ENCODE data around the gene PKD1L1. TPM values are rescaled to one million over a fixed set of nuclear protein-coding genes. Genes with fewer than 3 reads are reported as not detected.

Gene PKD1L1
- total and polyA plus RNA-seq, 2 experiments from 2014 or later = 0.15 to 0.54 TPM

DNA sequence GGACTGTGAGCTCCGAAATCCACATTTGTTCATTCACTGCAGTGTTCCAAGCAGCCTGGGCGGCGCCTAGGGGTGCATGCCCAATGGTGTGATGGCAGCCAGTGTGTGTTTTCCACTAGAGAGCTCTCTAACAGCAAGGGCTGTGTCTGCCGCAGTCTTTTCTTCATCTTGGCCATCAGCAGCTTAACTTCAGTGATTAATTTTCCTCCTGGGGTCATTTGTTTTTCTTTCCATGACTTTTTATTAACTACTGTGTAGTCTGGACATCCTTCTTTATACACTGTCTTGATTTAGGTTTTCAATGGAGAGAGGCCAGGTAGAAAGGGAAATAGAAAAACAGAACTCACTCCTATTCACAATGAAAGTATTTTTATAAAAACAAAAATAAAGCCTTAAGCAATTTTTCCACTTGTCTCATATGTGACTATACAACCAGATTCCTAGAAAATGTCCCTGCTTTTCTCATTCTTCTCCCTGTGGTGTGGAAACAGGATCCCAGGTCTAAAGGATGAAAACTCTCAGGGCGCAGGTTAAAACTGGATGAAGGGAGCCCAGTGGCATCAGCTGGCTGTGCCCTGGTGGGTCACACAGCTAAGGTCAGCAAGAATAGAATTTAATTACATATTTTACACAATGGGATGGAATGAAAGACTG, 176.8 kb downstream of the PKD1L1 start:
- no peak for DNase-seq (ENCODE audit: low read depth in 1 of 2, low spot score in 1 of 2)
- TF ChIP-seq CTCF (IDR thresholded peaks at IDR 0.05; ENCODE audit: low read depth, low read length) = no peak
- Histone ChIP-seq H3K4me3 (no peak overlapping the region), H3K9me3 (ENCODE audit: low read depth) (no peaks in the 10 kb centered on the region), H3K27me3 (no peaks in the 10 kb centered on the region), H3K27ac (no peak overlapping the region), H3K36me3 (no peaks in the 10 kb centered on the region), H3K4me1 (ENCODE audit: low read depth) (no peaks in the 10 kb centered on the region)

DNA sequence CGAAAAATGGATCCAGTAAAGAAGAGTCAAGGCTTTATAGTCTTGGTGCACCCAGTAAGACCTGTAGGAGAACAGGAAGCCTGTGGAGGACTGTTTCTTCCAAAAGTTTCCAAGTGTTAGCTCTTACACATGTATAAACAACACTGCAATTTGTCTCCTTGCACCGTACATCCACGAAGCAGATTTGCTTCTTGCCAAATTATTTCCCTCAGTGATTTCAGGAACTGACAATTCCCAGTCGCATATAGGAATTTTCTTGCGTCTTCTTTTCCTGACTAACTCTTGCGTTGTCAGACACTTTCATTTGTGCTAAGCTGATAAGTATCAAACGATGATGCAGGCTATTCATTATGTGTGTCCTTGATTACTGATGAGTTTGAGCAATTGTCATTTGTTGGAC, 182.1 kb downstream of the PKD1L1 start:
- TF ChIP-seq CTCF (IDR thresholded peaks at IDR 0.05; ENCODE audit: low read depth, low read length) = no peak
- Histone ChIP-seq H3K27me3 (no peaks in the 10 kb centered on the region), H3K4me1 (ENCODE audit: low read depth) (no peaks in the 10 kb centered on the region), H3K27ac (no peak overlapping the region), H3K4me3 (no peak overlapping the region), H3K9me3 (ENCODE audit: low read depth) (no peaks in the 10 kb centered on the region), H3K36me3 (no peaks in the 10 kb centered on the region)
- DNase-seq (ENCODE audit: low read depth in 1 of 2, low spot score in 1 of 2) = no peak

- no peak for TF ChIP-seq CTCF (IDR thresholded peaks at IDR 0.05; ENCODE audit: low read depth, low read length)
- DNase-seq (ENCODE audit: low read depth in 1 of 2, low spot score in 1 of 2) = no peak
- no peak overlapping the region for H3K27ac ChIP-seq
- H3K9me3 ChIP-seq (ENCODE audit: low read depth) = no peaks in the 10 kb centered on the region
- H3K4me1 ChIP-seq (ENCODE audit: low read depth) = no peaks in the 10 kb centered on the region
- H3K4me3 ChIP-seq = no peak overlapping the region
- no peaks in the 10 kb centered on the region for H3K27me3 ChIP-seq
- no peaks in the 10 kb centered on the region for H3K36me3 ChIP-seq
These were observed 182.8 kb downstream of the PKD1L1 start for GRCh38 chr7:47765373-47765979.

DNA sequence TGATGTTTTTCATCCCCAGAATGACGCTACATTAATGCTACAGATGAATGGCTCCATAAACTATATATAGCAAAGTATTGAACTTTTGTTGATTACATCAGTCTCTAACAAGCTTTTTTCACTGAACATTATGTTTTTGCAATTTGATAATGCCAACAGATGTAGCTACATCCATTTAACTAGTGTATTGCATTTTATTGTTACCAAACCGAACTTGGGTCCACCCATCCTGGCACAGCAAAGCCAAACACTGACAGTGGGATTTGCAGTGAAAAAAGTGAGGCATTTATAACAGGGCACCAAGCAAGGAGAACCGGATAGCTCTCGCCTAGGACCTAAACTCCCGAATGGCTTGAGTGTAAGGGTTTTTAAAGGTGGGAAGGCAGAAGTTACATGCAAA, 183.5 kb downstream of the PKD1L1 start:
- Histone ChIP-seq H3K9me3 (ENCODE audit: low read depth) (no peaks in the 10 kb centered on the region), H3K27ac (no peak overlapping the region), H3K27me3 (no peaks in the 10 kb centered on the region), H3K4me3 (no peak overlapping the region), H3K36me3 (no peaks in the 10 kb centered on the region), H3K4me1 (ENCODE audit: low read depth) (no peaks in the 10 kb centered on the region)
- no peak for TF ChIP-seq CTCF (IDR thresholded peaks at IDR 0.05; ENCODE audit: low read depth, low read length)
- no peak for DNase-seq (ENCODE audit: low read depth in 1 of 2, low spot score in 1 of 2)

- TF ChIP-seq CTCF (IDR thresholded peaks at IDR 0.05; ENCODE audit: low read depth, low read length) = no peak
- Histone ChIP-seq H3K27me3 (no peaks in the 10 kb centered on the region), H3K27ac (no peak overlapping the region), H3K4me1 (ENCODE audit: low read depth) (no peaks in the 10 kb centered on the region), H3K4me3 (no peak overlapping the region), H3K36me3 (no peaks in the 10 kb centered on the region), H3K9me3 (ENCODE audit: low read depth) (no peaks in the 10 kb centered on the region)
- DNase-seq (ENCODE audit: low read depth in 1 of 2, low spot score in 1 of 2) = peak in 1 of 2 donors; percentile 54
These were observed 184.9 kb downstream of the PKD1L1 start for GRCh38 chr7:47763063-47763974.
